GM08714 (cell line): Measurements from ENCODE around the gene APOOL.

Experiments used
- H3K4me3 ChIP-seq: fragments of 200-500 bp; sonication (Bioruptor generic); 2 replicates; pipeline ENCODE4 v1.5.1; 2014; ENCODE audit warnings: mild to moderate bottlenecking, low read length, inconsistent platforms
- ZNF274 ChIP-seq: IDR thresholded peaks from 2 replicates; pipeline ENCODE4 v1.6.1; 2012; ENCODE audit warnings: mild to moderate bottlenecking, low read depth, low read length

APOOL gene

DNA sequence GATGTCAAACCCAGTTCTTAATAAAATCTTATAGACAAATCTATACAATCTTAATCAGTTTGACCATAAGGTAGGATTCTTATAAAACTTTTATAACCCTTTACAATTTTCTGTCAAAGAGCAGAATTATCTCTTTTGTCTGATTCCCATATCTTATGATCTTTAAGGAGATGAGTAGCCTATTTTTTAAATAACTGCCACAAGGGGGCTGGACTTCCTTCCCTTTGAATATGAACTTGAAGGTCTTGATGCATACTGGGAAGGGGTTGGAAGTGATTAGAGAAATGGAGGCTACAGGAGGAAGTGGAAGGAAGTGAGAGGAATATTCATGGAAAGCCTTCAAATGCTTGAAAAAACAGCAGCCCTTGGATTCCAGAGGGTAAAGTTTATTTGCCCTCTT is 111.1 kb downstream of the APOOL start:
- H3K4me3 ChIP-seq: no peak overlapping the region
- TF ChIP-seq ZNF274: no peak

DNA sequence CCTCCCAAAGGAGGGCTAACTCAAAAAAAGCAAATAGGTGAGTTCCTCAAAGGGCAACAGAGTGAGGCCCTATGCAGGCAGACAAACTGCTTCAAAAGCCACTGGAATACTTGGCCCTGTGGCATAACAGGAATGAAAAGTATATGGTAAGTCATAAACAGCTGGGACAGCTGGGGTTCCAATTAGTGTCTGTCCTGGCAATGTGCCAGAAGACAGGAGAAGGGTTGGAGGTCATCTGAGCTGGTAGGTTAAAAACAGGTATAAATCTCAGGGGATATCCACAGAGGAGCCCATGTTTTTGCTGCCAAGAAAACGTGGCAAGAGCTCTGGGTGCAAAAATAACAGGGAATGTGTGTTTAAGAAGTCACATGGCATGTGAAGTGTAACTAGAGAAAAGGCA is 111.6 kb downstream of the APOOL start:
- no peak for TF ChIP-seq ZNF274

DNA sequence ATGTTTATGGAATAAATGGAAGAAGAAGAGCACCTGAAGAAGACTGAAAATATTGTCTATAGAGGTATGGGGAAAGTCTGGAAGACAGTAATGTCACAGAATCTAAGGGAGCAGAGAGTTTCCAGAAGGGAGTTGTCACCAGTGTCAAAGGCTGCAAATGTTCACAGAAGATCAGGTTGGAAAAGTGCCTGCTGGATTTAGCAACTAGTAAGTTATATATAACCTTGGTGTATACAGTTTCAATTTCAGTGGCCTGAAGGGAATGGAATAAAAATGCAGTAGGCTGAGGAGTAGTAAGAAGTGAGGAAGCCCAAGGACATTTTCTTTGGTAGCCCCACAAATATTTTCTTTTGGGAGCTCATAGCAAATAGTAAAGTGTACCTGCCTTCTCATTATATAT is 132.7 kb downstream of the APOOL start:
- TF ChIP-seq ZNF274: no peak
- no peak overlapping the region for H3K4me3 ChIP-seq

More for the DNA sequence above, 111.6 kb downstream of the APOOL start:
- no peak overlapping the region for H3K4me3 ChIP-seq

DNA sequence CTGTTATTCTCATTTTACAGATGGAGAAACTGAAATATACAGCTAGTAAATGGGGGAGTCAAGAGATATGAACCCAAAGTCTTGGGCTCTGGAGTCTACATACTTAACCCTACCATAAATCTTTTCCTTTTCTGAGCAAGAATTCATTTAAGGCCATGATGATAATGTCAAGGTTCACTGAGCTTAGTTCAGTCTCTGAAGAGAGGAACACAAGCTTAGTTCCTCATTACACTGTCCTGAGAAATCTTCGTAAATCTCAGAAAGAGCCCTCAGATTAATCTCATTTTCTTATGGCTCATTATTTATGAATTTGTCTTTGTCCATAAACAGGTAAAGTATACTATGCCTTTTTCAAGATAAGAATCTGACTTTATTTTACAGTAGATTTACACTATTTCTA is 135.7 kb downstream of the APOOL start:
- no peak for TF ChIP-seq ZNF274

DNA sequence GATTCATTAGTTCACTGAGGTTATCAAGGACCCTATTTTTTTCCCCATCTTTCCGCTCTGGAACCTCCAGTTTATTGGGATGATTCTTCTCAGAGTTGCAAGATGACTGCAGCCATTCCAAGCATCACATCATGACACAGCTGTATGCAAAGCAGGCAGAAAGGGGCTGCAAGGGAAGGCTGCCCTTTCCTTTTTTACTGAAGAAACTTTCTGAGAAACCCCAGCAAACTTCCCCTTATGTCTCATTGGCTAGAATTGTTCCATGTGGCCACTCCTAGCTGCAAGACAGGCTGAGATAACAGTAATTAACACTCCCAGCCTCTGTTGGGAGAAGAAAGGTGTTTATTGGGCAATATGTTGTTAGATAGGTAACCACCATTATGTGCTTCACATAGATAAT is 137.3 kb downstream of the APOOL start:
- H3K4me3 ChIP-seq: no peak overlapping the region
- TF ChIP-seq ZNF274: no peak

More for the DNA sequence above, 135.7 kb downstream of the APOOL start:
- H3K4me3 ChIP-seq: no peak overlapping the region
